OCI-LY1 (cell line): Measurements from ENCODE around the gene KPTN.

ENCODE experiments used
- H2AFZ ChIP-seq: fragments of 200-600 bp; sonication (generic), shearing (Covaris generic); 2 replicates; pipeline ENCODE4 v1.6.0; 2014; ENCODE audit warnings: antibody characterized with exemption, mild to moderate bottlenecking, low read length
- H3F3A ChIP-seq: fragments of 200-600 bp; sonication (generic), shearing (Covaris generic); 2 replicates; pipeline ENCODE4 v1.6.0; 2014; ENCODE audit warnings: mild to moderate bottlenecking, antibody characterized with exemption, low read length, moderate library complexity; ENCODE audit not compliant: insufficient read depth
- H3K27ac ChIP-seq: fragments of 200-600 bp; sonication (generic); 2 replicates; pipeline ENCODE4 v1.5.1; 2014; ENCODE audit warnings: low read length, mixed run types, mild to moderate bottlenecking, low read depth; ENCODE audit not compliant: poor library complexity, severe bottlenecking
- H3K27me3 ChIP-seq: fragments of 200-600 bp; sonication (generic); 2 replicates; pipeline ENCODE4 v1.6.0; 2014; ENCODE audit warnings: antibody characterized with exemption, mild to moderate bottlenecking, low read length, moderate library complexity; ENCODE audit not compliant: insufficient read depth
- H3K36me3 ChIP-seq: fragments of 200-600 bp; sonication (generic); 2 replicates; pipeline ENCODE4 v1.6.1; 2014; ENCODE audit warnings: mild to moderate bottlenecking, antibody characterized with exemption, low read length, moderate library complexity, mixed read lengths; ENCODE audit not compliant: insufficient read depth
- H3K4me1 ChIP-seq: fragments of 200-600 bp; sonication (generic); 2 replicates; pipeline ENCODE4 v1.5.1; 2014; ENCODE audit warnings: mild to moderate bottlenecking, low read length, moderate library complexity; ENCODE audit not compliant: insufficient read depth, severe bottlenecking
- H3K4me2 ChIP-seq: fragments of 200-600 bp; sonication (generic), shearing (Covaris generic); 2 replicates; pipeline ENCODE4 v1.6.1; 2014; ENCODE audit warnings: low read length
- H3K4me3 ChIP-seq: fragments of 200-600 bp; sonication (generic); 2 replicates; pipeline ENCODE4 v1.5.1; 2014; ENCODE audit warnings: low read length, low read depth, mild to moderate bottlenecking, mixed read lengths; ENCODE audit not compliant: poor library complexity, severe bottlenecking
- H3K79me2 ChIP-seq: fragments of 200-600 bp; shearing (Covaris generic); 2 replicates; pipeline ENCODE4 v1.6.1; 2016; ENCODE audit warnings: mixed run types, low read length, mixed read lengths; ENCODE audit not compliant: insufficient read depth
- H3K9ac ChIP-seq: fragments of 200-600 bp; sonication (generic), shearing (Covaris generic); 2 replicates; pipeline ENCODE4 v1.6.1; 2014; ENCODE audit warnings: mild to moderate bottlenecking, low read length, mixed read lengths
- H3K9me2 ChIP-seq: fragments of 200-600 bp; sonication (generic), shearing (Covaris generic); 2 replicates; pipeline ENCODE4 v1.6.1; 2014; ENCODE audit warnings: low read depth, mild to moderate bottlenecking, low read length, mixed read lengths
- H3K9me3 ChIP-seq: fragments of 200-600 bp; shearing (Covaris generic); 2 replicates; pipeline ENCODE4 v1.6.1; 2014; ENCODE audit warnings: low read length, mixed read lengths
- H4K20me1 ChIP-seq: fragments of 200-600 bp; sonication (generic), shearing (Covaris generic); 2 replicates; pipeline ENCODE4 v1.6.0; 2016; ENCODE audit warnings: mild to moderate bottlenecking, low read length; ENCODE audit not compliant: insufficient read depth
- CTCF ChIP-seq: fragments of 200-600 bp; sonication (generic), shearing (Covaris generic); IDR thresholded peaks from 2 replicates; pipeline ENCODE4 v1.5.1; 2017; ENCODE audit warnings: mild to moderate bottlenecking, antibody characterized with exemption, low read length, moderate library complexity, mixed read lengths
- EZH2 ChIP-seq: fragments of 200-600 bp; sonication (generic), shearing (Covaris generic); IDR thresholded peaks from 2 replicates; pipeline ENCODE4 v1.8.0; 2017; ENCODE audit warnings: borderline replicate concordance, mixed run types, mild to moderate bottlenecking, antibody characterized with exemption, low read length, moderate library complexity, mixed read lengths

KPTN gene

GRCh38 chr19:47492137-47492533, 8.1 kb upstream of the KPTN start:
- Histone ChIP-seq H2AFZ (no peak overlapping the region), H3K36me3 (peaks cover 30% of the 10 kb centered on the region; the same call in 1 of the 2 replicates), H3K27ac (no peak overlapping the region), H3K4me1 (no peaks in the 10 kb centered on the region), H4K20me1 (no peaks in the 10 kb centered on the region), H3K79me2 (no peaks in the 10 kb centered on the region), H3F3A (no peaks in the 10 kb centered on the region), H3K9ac (no peak overlapping the region), H3K9me2 (no peaks in the 10 kb centered on the region), H3K4me2 (no peak overlapping the region), H3K4me3 (no peak overlapping the region), H3K27me3 (no peaks in the 10 kb centered on the region), H3K9me3 (no peaks in the 10 kb centered on the region)
- TF ChIP-seq EZH2 (no peak), CTCF (no peak)

GRCh38 chr19:47491358-47492136, 7.5 kb upstream of the KPTN start:
- H3K4me1 ChIP-seq = no peaks in the 10 kb centered on the region

GRCh38 chr19:47490847-47491246, 6.8 kb upstream of the KPTN start:
- Histone ChIP-seq H2AFZ (no peak overlapping the region), H3K27me3 (no peaks in the 10 kb centered on the region), H3K4me3 (no peak overlapping the region), H3K27ac (no peak overlapping the region), H3F3A (no peaks in the 10 kb centered on the region), H3K36me3 (peaks cover 26% of the 10 kb centered on the region; the same call in 1 of the 2 replicates), H3K9me3 (no peaks in the 10 kb centered on the region), H3K9me2 (no peaks in the 10 kb centered on the region), H3K9ac (no peak overlapping the region), H3K4me2 (no peak overlapping the region), H3K79me2 (no peaks in the 10 kb centered on the region), H4K20me1 (no peaks in the 10 kb centered on the region), H3K4me1 (peaks cover 4% of the 10 kb centered on the region)
- TF ChIP-seq CTCF = no peak
- no peak for TF ChIP-seq EZH2

More at GRCh38 chr19:47491358-47492136, 7.5 kb upstream of the KPTN start:
- no peak overlapping the region for H3K4me3 ChIP-seq
- no peaks in the 10 kb centered on the region for H3K27me3 ChIP-seq
- no peak overlapping the region for H3K4me2 ChIP-seq
- H3K36me3 ChIP-seq = peaks cover 24% of the 10 kb centered on the region; the same call in 1 of the 2 replicates
- TF ChIP-seq EZH2 = no peak
- TF ChIP-seq CTCF = no peak
- no peaks in the 10 kb centered on the region for H4K20me1 ChIP-seq
- no peaks in the 10 kb centered on the region for H3K9me2 ChIP-seq
- no peak overlapping the region for H2AFZ ChIP-seq
- no peaks in the 10 kb centered on the region for H3F3A ChIP-seq
- H3K27ac ChIP-seq = no peak overlapping the region
- H3K9ac ChIP-seq = no peak overlapping the region
- H3K79me2 ChIP-seq = no peaks in the 10 kb centered on the region
- no peaks in the 10 kb centered on the region for H3K9me3 ChIP-seq
